K562 (cell line): Measurements from ENCODE around the gene MAP1S. TPM values are rescaled to one million over a fixed set of nuclear protein-coding genes. Genes with fewer than 3 reads are reported as not detected.
A peak's percentile ranks its signal among the peaks of the same experiment; 100 is the strongest.

Experiments
- ELF2 ChIP-seq: fragments of 250-450 bp; sonication (Bioruptor Pico); IDR thresholded peaks from 2 replicates; pipeline ENCODE4 v1.5.0; 2021; ENCODE audit warnings: mild to moderate bottlenecking
- GATAD2B ChIP-seq: fragments of 450-650 bp; IDR thresholded peaks from 2 replicates; pipeline ENCODE4 v1.6.1; 2017; ENCODE audit warnings: mild to moderate bottlenecking, borderline replicate concordance
- HCFC1 ChIP-seq: IDR thresholded peaks from 2 replicates; pipeline ENCODE4 v1.6.1; 2012; ENCODE audit warnings: low read depth, low read length, improper control_type of control experiment
- HDAC6 ChIP-seq: IDR thresholded peaks from 2 replicates; pipeline ENCODE4 v1.6.1; 2012; ENCODE audit warnings: low read depth, mild to moderate bottlenecking, control low read depth, inconsistent platforms, low read length, moderate library complexity
- HMG20B ChIP-seq: fragments of 250-450 bp; sonication (Bioruptor Pico); IDR thresholded peaks from 2 replicates; pipeline ENCODE4 v1.5.0; 2021; ENCODE audit warnings: mild to moderate bottlenecking
- HNRNPK ChIP-seq: fragments of 200-400 bp; formaldehyde crosslinking; IDR thresholded peaks from one replicate; pipeline ENCODE4 v1.6.1; 2018; ENCODE audit warnings: mild to moderate bottlenecking, low read depth, low read length; ENCODE audit not compliant: poor library complexity, severe bottlenecking
- KLF10 ChIP-seq: fragments of 250-450 bp; sonication (Bioruptor Pico); IDR thresholded peaks from 2 replicates; pipeline ENCODE4 v1.6.1; 2021; ENCODE audit warnings: matching md5 sums
- MCM3 ChIP-seq: fragments of 450-650 bp; IDR thresholded peaks from 2 replicates; pipeline ENCODE4 v1.6.1; 2016
- PHF8 ChIP-seq: fragments of 200-600 bp; sonication (generic); IDR thresholded peaks from 2 replicates; pipeline ENCODE4 v1.6.1; 2012; ENCODE audit warnings: mixed run types, mild to moderate bottlenecking, inconsistent platforms, low read length, moderate library complexity, borderline replicate concordance
- SAFB ChIP-seq: fragments of 200-400 bp; formaldehyde crosslinking; IDR thresholded peaks from 2 replicates; pipeline ENCODE4 v1.6.1; 2017; ENCODE audit warnings: low read depth, low read length, borderline replicate concordance
- SLC30A9 ChIP-seq: fragments of 250-450 bp; sonication (Bioruptor Pico); IDR thresholded peaks from 2 replicates; pipeline ENCODE4 v1.8.0; 2022; ENCODE audit warnings: mild to moderate bottlenecking, moderate library complexity
- SRSF1 ChIP-seq: fragments of 200-400 bp; formaldehyde crosslinking; IDR thresholded peaks from 2 replicates; pipeline ENCODE4 v1.6.1; 2017; ENCODE audit warnings: mild to moderate bottlenecking, low read depth, low read length, moderate library complexity
- STAT5B ChIP-seq: fragments of 250-450 bp; sonication (Bioruptor Pico); IDR thresholded peaks from 2 replicates; pipeline ENCODE4 v1.8.0; 2021; ENCODE audit warnings: mild to moderate bottlenecking, inconsistent platforms
- ZNF174 ChIP-seq: fragments of 250-450 bp; sonication (Bioruptor Pico); IDR thresholded peaks from 2 replicates; pipeline ENCODE4 v1.4.0; 2020; ENCODE audit warnings: mild to moderate bottlenecking
- ZNF766 ChIP-seq: fragments of 200-800 bp; sonication (Bioruptor generic); conservative IDR thresholded peaks from 2 replicates; pipeline ENCODE4 v1.6.1; 2016; ENCODE audit warnings: missing genetic modification characterization, missing compliant biosample characterization
- polyA plus RNA-seq, 8 experiments: library from polyadenylated mRNA; depleted of rRNA in 4 of 8; stranded (reverse) in 5 of 8; unstranded in 3 of 8; fragments of >200 nt; fragmentation: Nextera tagmentation in 2 of 8; fragmentation: Illumina TruSeq in 1 of 8; extraction: Ambion mirVana in 2 of 8; extraction: Trizol in 1 of 8; gene quantifications; 2 replicates each; pipeline versions ENCODE4 v1.2.1 to v1.2.3, GENCODE V29; 2011 to 2014; ENCODE audit warnings: inconsistent platforms in 1 of 8, missing spikeins in 1 of 8
- total RNA-seq, 7 experiments: library from RNA; depleted of rRNA in 6 of 7; stranded (reverse); fragments of >200 nt in 6 of 7; fragmentation: Illumina TruSeq in 2 of 7; extraction: Trizol in 2 of 7; gene quantifications; 2 replicates each; pipeline versions ENCODE4 v1.2.1 to v1.2.3, GENCODE V29; 2011 to 2021; ENCODE audit warnings: low replicate concordance in 1 of 7
- TF ChIP-seq, protein P1 (sequence below), 2 experiments: fragments of 450-650 bp in 1 of 2; IDR thresholded peaks; 2 replicates each; pipeline ENCODE4 v1.6.1; 2011 to 2017; ENCODE audit warnings: low read depth in 2 of 2, antibody characterized with exemption in 1 of 2, borderline replicate concordance in 1 of 2, low read length in 1 of 2, mild to moderate bottlenecking in 1 of 2, mixed read lengths in 1 of 2; ENCODE audit not compliant: control insufficient read depth in 1 of 2
- TF ChIP-seq, protein P2 (sequence below): sonication (generic); formaldehyde crosslinking; IDR thresholded peaks from 2 replicates; pipeline ENCODE4 v1.8.0; 2023; ENCODE audit warnings: mild to moderate bottlenecking, missing genetic modification reagents
- TF ChIP-seq, protein P3 (sequence below): IDR thresholded peaks from 2 replicates; pipeline ENCODE4 v1.6.1; 2014; ENCODE audit warnings: antibody characterized with exemption
- TF ChIP-seq, protein P4 (sequence below): sonication (generic); formaldehyde crosslinking; IDR thresholded peaks from 2 replicates; pipeline ENCODE4 v1.8.0; 2022; ENCODE audit warnings: mild to moderate bottlenecking, low read depth, missing genetic modification reagents

MAP1S gene
- total and polyA plus RNA-seq, 9 of the 15 experiments (the other 6 are each of a cell fraction or from before 2014, with no cell fraction given) = 2.0 to 81.0 (median 9.5) TPM

DNA sequence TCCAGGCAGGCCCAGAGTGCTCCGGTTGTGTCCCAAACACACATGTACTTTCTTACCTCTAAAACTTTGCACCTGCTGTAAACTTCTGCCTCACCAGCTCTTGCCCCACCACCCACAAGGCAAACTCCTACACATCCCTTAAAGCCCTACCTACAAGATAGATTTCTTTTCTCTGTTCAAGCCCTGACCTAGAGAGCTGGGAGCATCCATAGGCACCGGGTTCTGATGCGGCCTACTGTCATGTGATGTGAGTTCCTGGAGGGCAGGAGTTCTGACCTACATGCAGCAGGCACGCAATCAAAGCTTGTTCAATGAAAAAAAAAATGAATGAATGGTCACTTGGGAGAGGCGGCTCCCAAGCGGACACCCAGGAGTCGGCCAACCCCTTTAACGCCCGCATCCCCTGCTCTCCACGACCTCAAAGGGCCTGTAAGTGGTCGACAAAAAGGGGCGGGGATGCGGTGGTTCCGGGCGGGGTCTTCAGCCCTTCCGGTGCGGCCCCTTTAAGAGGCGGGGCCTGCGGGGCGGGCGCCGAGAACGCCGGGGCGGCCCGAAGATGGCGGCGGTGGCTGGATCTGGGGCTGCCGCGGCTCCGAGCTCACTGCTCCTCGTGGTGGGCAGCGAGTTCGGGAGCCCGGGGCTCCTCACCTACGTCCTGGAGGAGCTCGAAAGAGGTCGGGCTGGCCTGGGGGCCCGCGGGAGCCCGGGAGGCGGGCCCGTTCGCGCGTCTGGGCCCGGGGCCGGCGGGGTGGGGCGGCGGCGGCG is at the start of gene MAP1S (continued):
- TF ChIP-seq, protein P1, sequence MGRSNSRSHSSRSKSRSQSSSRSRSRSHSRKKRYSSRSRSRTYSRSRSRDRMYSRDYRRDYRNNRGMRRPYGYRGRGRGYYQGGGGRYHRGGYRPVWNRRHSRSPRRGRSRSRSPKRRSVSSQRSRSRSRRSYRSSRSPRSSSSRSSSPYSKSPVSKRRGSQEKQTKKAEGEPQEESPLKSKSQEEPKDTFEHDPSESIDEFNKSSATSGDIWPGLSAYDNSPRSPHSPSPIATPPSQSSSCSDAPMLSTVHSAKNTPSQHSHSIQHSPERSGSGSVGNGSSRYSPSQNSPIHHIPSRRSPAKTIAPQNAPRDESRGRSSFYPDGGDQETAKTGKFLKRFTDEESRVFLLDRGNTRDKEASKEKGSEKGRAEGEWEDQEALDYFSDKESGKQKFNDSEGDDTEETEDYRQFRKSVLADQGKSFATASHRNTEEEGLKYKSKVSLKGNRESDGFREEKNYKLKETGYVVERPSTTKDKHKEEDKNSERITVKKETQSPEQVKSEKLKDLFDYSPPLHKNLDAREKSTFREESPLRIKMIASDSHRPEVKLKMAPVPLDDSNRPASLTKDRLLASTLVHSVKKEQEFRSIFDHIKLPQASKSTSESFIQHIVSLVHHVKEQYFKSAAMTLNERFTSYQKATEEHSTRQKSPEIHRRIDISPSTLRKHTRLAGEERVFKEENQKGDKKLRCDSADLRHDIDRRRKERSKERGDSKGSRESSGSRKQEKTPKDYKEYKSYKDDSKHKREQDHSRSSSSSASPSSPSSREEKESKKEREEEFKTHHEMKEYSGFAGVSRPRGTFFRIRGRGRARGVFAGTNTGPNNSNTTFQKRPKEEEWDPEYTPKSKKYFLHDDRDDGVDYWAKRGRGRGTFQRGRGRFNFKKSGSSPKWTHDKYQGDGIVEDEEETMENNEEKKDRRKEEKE (IDR thresholded peaks at IDR 0.05; ENCODE audit: borderline replicate concordance in 1 of 2, control insufficient read depth in 1 of 2, low read depth in 2 of 2, low read length in 1 of 2) = no peak
- TF ChIP-seq MCM3 (no peak), KLF10 (CRISPR knock-in tag) (no peak), HCFC1 (peak; percentile 30; the same call in 1 of the 2 replicates), SRSF1 (no peak), HMG20B (no peak), HNRNPK (no peak), SAFB (no peak), HDAC6 (no peak), GATAD2B (no peak), SLC30A9 (CRISPR knock-in tag) (no peak), ZNF174 (CRISPR knock-in tag) (no peak), STAT5B (CRISPR knock-in tag) (no peak), PHF8 (peak; percentile 76; the same call in 1 of the 2 replicates), ELF2 (CRISPR knock-in tag) (0 out of 2 replicates have a peak, but pooled peaks have one; percentile 44), ZNF766 (CRISPR knock-in tag) (no peak)
- TF ChIP-seq, protein P2, sequence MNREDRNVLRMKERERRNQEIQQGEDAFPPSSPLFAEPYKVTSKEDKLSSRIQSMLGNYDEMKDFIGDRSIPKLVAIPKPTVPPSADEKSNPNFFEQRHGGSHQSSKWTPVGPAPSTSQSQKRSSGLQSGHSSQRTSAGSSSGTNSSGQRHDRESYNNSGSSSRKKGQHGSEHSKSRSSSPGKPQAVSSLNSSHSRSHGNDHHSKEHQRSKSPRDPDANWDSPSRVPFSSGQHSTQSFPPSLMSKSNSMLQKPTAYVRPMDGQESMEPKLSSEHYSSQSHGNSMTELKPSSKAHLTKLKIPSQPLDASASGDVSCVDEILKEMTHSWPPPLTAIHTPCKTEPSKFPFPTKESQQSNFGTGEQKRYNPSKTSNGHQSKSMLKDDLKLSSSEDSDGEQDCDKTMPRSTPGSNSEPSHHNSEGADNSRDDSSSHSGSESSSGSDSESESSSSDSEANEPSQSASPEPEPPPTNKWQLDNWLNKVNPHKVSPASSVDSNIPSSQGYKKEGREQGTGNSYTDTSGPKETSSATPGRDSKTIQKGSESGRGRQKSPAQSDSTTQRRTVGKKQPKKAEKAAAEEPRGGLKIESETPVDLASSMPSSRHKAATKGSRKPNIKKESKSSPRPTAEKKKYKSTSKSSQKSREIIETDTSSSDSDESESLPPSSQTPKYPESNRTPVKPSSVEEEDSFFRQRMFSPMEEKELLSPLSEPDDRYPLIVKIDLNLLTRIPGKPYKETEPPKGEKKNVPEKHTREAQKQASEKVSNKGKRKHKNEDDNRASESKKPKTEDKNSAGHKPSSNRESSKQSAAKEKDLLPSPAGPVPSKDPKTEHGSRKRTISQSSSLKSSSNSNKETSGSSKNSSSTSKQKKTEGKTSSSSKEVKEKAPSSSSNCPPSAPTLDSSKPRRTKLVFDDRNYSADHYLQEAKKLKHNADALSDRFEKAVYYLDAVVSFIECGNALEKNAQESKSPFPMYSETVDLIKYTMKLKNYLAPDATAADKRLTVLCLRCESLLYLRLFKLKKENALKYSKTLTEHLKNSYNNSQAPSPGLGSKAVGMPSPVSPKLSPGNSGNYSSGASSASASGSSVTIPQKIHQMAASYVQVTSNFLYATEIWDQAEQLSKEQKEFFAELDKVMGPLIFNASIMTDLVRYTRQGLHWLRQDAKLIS (CRISPR knock-in tag) = no peak
- TF ChIP-seq, protein P3, sequence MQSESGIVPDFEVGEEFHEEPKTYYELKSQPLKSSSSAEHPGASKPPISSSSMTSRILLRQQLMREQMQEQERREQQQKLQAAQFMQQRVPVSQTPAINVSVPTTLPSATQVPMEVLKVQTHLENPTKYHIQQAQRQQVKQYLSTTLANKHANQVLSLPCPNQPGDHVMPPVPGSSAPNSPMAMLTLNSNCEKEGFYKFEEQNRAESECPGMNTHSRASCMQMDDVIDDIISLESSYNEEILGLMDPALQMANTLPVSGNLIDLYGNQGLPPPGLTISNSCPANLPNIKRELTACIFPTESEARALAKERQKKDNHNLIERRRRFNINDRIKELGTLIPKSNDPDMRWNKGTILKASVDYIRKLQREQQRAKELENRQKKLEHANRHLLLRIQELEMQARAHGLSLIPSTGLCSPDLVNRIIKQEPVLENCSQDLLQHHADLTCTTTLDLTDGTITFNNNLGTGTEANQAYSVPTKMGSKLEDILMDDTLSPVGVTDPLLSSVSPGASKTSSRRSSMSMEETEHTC = no peak
- TF ChIP-seq, protein P4, sequence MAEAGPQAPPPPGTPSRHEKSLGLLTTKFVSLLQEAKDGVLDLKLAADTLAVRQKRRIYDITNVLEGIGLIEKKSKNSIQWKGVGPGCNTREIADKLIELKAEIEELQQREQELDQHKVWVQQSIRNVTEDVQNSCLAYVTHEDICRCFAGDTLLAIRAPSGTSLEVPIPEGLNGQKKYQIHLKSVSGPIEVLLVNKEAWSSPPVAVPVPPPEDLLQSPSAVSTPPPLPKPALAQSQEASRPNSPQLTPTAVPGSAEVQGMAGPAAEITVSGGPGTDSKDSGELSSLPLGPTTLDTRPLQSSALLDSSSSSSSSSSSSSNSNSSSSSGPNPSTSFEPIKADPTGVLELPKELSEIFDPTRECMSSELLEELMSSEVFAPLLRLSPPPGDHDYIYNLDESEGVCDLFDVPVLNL (CRISPR knock-in tag) = no peak
